Common myeloid progenitor, CD34-positive (primary cell): ENCODE measurements around the gene DCAF8L2.
"Not testable (repeated sequence)": the region's sequence is repeated elsewhere in the genome, so short reads cannot be mapped to it uniquely, and the experiment has no call there.

Source experiments
- CTCF ChIA-PET: fragments of 350-600 bp; sonication (Branson Sonifier 250); formaldehyde crosslinking; loops from one replicate; lab custom pipeline; 2021; ENCODE audit warnings: antibody characterized with exemption; lab: Charles Lee
- POLR2A ChIA-PET: fragments of 350-600 bp; sonication (Branson Sonifier 250); formaldehyde crosslinking; loops from one replicate; lab custom pipeline; 2021; ENCODE audit warnings: antibody characterized with exemption; lab: Charles Lee
- DNase-seq, 3 donors: peaks; one replicate each; pipeline versions ENCODE4 v3.0.0 to v3.0.0-alpha.2; 2013
- H3K27ac ChIP-seq, 2 experiments: 1 replicate in 1 of 2; 2 replicates in 1 of 2; pipeline ENCODE4 v1.7.0; 2013; ENCODE audit warnings: inconsistent platforms in 2 of 2, low read length in 2 of 2, mild to moderate bottlenecking in 2 of 2, low read depth in 1 of 2, moderate library complexity in 1 of 2; ENCODE audit not compliant: severe bottlenecking in 2 of 2, insufficient read depth in 1 of 2, poor library complexity in 1 of 2
- H3K27me3 ChIP-seq, 5 experiments: replicated peaks in 2 of 5; 1 replicate in 3 of 5; 2 replicates in 2 of 5; pipeline versions ENCODE4 v1.6.1 to v1.7.0; 2013; ENCODE audit warnings: low read length in 4 of 5, mild to moderate bottlenecking in 2 of 5, moderate library complexity in 2 of 5, inconsistent platforms in 1 of 5; ENCODE audit not compliant: insufficient read depth in 5 of 5, control insufficient read depth in 4 of 5
- H3K36me3 ChIP-seq, 4 experiments: 1 replicate in 2 of 4; 2 replicates in 2 of 4; pipeline versions ENCODE4 v1.6.1 to v1.7.0; 2013; ENCODE audit warnings: low read length in 3 of 4, control low read depth in 1 of 4, mild to moderate bottlenecking in 1 of 4; ENCODE audit not compliant: control insufficient read depth in 4 of 4, insufficient read depth in 4 of 4
- H3K4me1 ChIP-seq, 4 experiments: 1 replicate in 3 of 4; 2 replicates in 1 of 4; pipeline versions ENCODE4 v1.6.1 to v1.7.1; 2013; ENCODE audit warnings: low read length in 3 of 4, mild to moderate bottlenecking in 3 of 4, control low read depth in 1 of 4, inconsistent platforms in 1 of 4, moderate library complexity in 1 of 4; ENCODE audit not compliant: control insufficient read depth in 4 of 4, insufficient read depth in 4 of 4; ENCODE audit errors: control extremely low read depth in 1 of 4
- H3K4me3 ChIP-seq, 7 experiments: 1 replicate in 4 of 7; 2 replicates in 3 of 7; pipeline versions ENCODE4 v1.5.1 to v1.7.0; 2013; ENCODE audit warnings: mild to moderate bottlenecking in 7 of 7, low read length in 6 of 7, moderate library complexity in 6 of 7, inconsistent platforms in 2 of 7, low read depth in 2 of 7, control low read depth in 1 of 7; ENCODE audit not compliant: insufficient read depth in 4 of 7, control insufficient read depth in 1 of 7; ENCODE audit errors: extremely low read depth in 1 of 7
- H3K9me3 ChIP-seq, 5 experiments: 1 replicate in 4 of 5; 2 replicates in 1 of 5; pipeline versions ENCODE4 v1.6.1 to v1.7.1; 2013; ENCODE audit warnings: low read length in 4 of 5, mild to moderate bottlenecking in 2 of 5, inconsistent platforms in 1 of 5, low read depth in 1 of 5, moderate library complexity in 1 of 5; ENCODE audit not compliant: control insufficient read depth in 4 of 5, insufficient read depth in 2 of 5; ENCODE audit errors: control extremely low read depth in 1 of 5
- WGBS: methylation state at CpG from one replicate; pipeline ENCODE4 v1.1.5; 2013; ENCODE audit not compliant: insufficient coverage; 5-methylcytosine and 5-hydroxymethylcytosine counted together

Gene DCAF8L2

GRCh38 chrX:27706526-27706925 lies 116.4 kb downstream of the DCAF8L2 start:
- Histone ChIP-seq H3K36me3 (no peaks in the 10 kb centered on the region), H3K4me1 (no peaks in the 10 kb centered on the region), H3K27me3 (no peaks in the 10 kb centered on the region), H3K4me3 (no peak overlapping the region), H3K27ac (no peak overlapping the region), H3K9me3 (no peaks in the 10 kb centered on the region)
- no peak for DNase-seq
- WGBS, result 33% methylated on average over 1 of the region's 1 CpG
- ChIA-PET CTCF (no interaction called here), POLR2A (no interaction called here)

GRCh38 chrX:27715610-27716009 lies 125.5 kb downstream of the DCAF8L2 start:
- ChIA-PET POLR2A (no interaction called here), CTCF (no interaction called here)
- no peaks in the 10 kb centered on the region for H3K36me3 ChIP-seq
- DNase-seq, result no peak
- no peaks in the 10 kb centered on the region for H3K9me3 ChIP-seq
- no peak overlapping the region for H3K4me3 ChIP-seq
- H3K27me3 ChIP-seq, result no peaks in the 10 kb centered on the region
- H3K27ac ChIP-seq, result no peak overlapping the region
- WGBS, result no CpG with 5 or more reads among the region's 2 CpGs
- no peaks in the 10 kb centered on the region for H3K4me1 ChIP-seq

- CTCF ChIA-PET, result no interaction called here
- Histone ChIP-seq H3K4me3 (no peak overlapping the region), H3K9me3 (no peaks in the 10 kb centered on the region), H3K27me3 (no peaks in the 10 kb centered on the region), H3K36me3 (no peaks in the 10 kb centered on the region), H3K27ac (no peak overlapping the region), H3K4me1 (no peaks in the 10 kb centered on the region)
- POLR2A ChIA-PET, result no interaction called here
- no peak for DNase-seq
- WGBS, result no CpG with 5 or more reads among the region's 3 CpGs
Observed at GRCh38 chrX:27728291-27728690, 138.1 kb downstream of the DCAF8L2 start.

- Histone ChIP-seq H3K27ac (no peak overlapping the region), H3K4me3 (no peak overlapping the region), H3K9me3 (no peaks in the 10 kb centered on the region), H3K4me1 (no peaks in the 10 kb centered on the region), H3K36me3 (no peaks in the 10 kb centered on the region), H3K27me3 (no peaks in the 10 kb centered on the region)
- CTCF ChIA-PET, result no interaction called here
- no peak for DNase-seq
- 100% methylated on average over 1 of the region's 5 CpGs for WGBS
- POLR2A ChIA-PET, result no interaction called here
Observed at GRCh38 chrX:27731962-27732361, 141.8 kb downstream of the DCAF8L2 start.

- Histone ChIP-seq H3K36me3 (no peaks in the 10 kb centered on the region), H3K27ac (no peak overlapping the region), H3K9me3 (no peaks in the 10 kb centered on the region), H3K4me1 (no peaks in the 10 kb centered on the region), H3K4me3 (no peak overlapping the region), H3K27me3 (no peaks in the 10 kb centered on the region)
- 88% methylated on average over 3 of the region's 3 CpGs for WGBS
- POLR2A ChIA-PET, result no interaction called here
- CTCF ChIA-PET, result no interaction called here
- no peak for DNase-seq
Observed at GRCh38 chrX:27735914-27736313, 145.8 kb downstream of the DCAF8L2 start.

GRCh38 chrX:27740933-27741332 lies 150.8 kb downstream of the DCAF8L2 start:
- Histone ChIP-seq H3K4me3 (no peak overlapping the region), H3K9me3 (no peaks in the 10 kb centered on the region), H3K4me1 (no peaks in the 10 kb centered on the region), H3K27ac (no peak overlapping the region), H3K36me3 (no peaks in the 10 kb centered on the region), H3K27me3 (no peaks in the 10 kb centered on the region)
- no peak for DNase-seq
- POLR2A ChIA-PET, result no interaction called here
- CTCF ChIA-PET, result no interaction called here
- 92% methylated on average over 2 of the region's 5 CpGs for WGBS

GRCh38 chrX:27743521-27743920 lies 153.4 kb downstream of the DCAF8L2 start:
- H3K9me3 ChIP-seq, POLR2A ChIA-PET, H3K27me3 ChIP-seq, H3K4me3 ChIP-seq, H3K4me1 ChIP-seq, H3K27ac ChIP-seq, DNase-seq, CTCF ChIA-PET, H3K36me3 ChIP-seq: not testable (repeated sequence)
- no CpG with 5 or more reads among the region's 9 CpGs for WGBS
